ENCODE results near the gene PHGDH. TPM values are rescaled to one million over a fixed set of nuclear protein-coding genes. Genes with fewer than 3 reads are reported as not detected.

PHGDH gene
- total RNA-seq, 1 experiment from 2014 or later, result 373 TPM

DNA sequence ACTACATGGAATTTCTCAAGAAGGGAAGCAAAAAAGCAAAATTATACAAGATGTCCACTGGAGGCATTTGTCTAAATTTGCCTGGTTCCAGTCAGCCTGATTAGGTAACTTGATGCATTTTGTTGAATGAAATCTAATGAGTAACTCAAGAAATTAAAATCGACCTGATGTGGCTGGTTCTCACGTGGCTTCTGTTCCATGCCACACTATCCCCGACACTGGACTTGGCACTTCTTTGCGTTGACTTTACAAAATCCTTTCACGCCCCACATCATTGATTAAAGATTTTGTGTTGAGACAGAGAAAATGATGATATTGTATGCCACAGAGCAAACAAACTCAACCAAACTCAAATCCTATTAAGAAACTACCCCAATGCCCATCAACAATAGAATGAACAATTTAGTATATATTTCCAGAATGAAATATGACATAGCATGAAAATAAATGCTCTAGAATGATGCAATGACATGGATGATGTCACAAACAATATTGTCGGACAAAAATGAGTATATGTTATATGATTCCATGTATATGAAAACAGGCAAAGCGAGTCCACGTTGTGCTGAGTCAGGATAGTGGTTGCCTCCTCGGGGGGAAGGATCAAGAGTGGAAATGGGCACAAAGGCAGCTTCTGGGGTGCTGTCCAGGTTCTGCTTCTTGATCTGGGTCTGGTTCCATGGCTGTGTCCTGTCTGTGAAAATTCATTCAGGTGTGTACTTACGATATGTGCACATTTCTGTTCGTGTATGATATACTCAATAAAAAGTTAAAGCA lies 69.9 kb downstream of the PHGDH start:
- Histone ChIP-seq H3K79me2 (ENCODE audit: low read depth) (no peaks in the 10 kb centered on the region), H3K9me3 (ENCODE audit: insufficient read depth, low read depth) (no peaks in the 10 kb centered on the region), H3K4me1 (replicated peaks; ENCODE audit: insufficient read depth) (peaks cover 77% of the 10 kb centered on the region), H4K20me1 (ENCODE audit: insufficient read depth) (no peaks in the 10 kb centered on the region), H3K27ac (no peak overlapping the region), H2AFZ (no peak overlapping the region), H3K36me3 (ENCODE audit: low read depth) (no peaks in the 10 kb centered on the region), H3K4me2 (peak overlapping the region; percentile 71; the same call in 1 of the 2 replicates), H3K4me3 (no peak overlapping the region), H3K27me3 (ENCODE audit: insufficient read depth, low read depth) (no peaks in the 10 kb centered on the region), H3F3A (ENCODE audit: insufficient read depth, low read depth) (peaks cover 65% of the 10 kb centered on the region), H3K9me2 (ENCODE audit: insufficient read depth) (no peaks in the 10 kb centered on the region)
- intact Hi-C loops (cut with micrococcal nuclease; ENCODE audit: unreplicated experiment), result no loop called here
- TF ChIP-seq EZH2 (IDR thresholded peaks at IDR 0.05; ENCODE audit: low read depth), result no peak
- no peak for TF ChIP-seq CTCF (conservative IDR thresholded peaks at IDR 0.05)
- POLR2A ChIA-PET (ENCODE audit: unreplicated experiment), result no interaction called here
- BruUV-seq (replicated peaks), result no TSS peak
- CTCF ChIA-PET, result no interaction called here
- no peak for DNase-seq

- ChIA-PET POLR2A (ENCODE audit: unreplicated experiment) (no interaction called here), CTCF (no interaction called here)
- H3K27ac ChIP-seq, result peak overlapping the region; percentile 35
- DNase-seq, result peak; percentile 20 to 91
- no peaks in the 10 kb centered on the region for H3K9me3 ChIP-seq (ENCODE audit: insufficient read depth, low read depth)
- intact Hi-C loops (cut with micrococcal nuclease; ENCODE audit: unreplicated experiment), result no loop called here
- no peaks in the 10 kb centered on the region for H3K79me2 ChIP-seq (ENCODE audit: low read depth)
- no TSS peak for BruUV-seq (replicated peaks)
- H3K4me2 ChIP-seq, result peak overlapping the region; percentile 71
- H2AFZ ChIP-seq, result no peak overlapping the region
- H3K27me3 ChIP-seq (ENCODE audit: insufficient read depth, low read depth), result no peaks in the 10 kb centered on the region
- no peaks in the 10 kb centered on the region for H4K20me1 ChIP-seq (ENCODE audit: insufficient read depth)
- TF ChIP-seq CTCF (conservative IDR thresholded peaks at IDR 0.05), result no peak
- TF ChIP-seq EZH2 (IDR thresholded peaks at IDR 0.05; ENCODE audit: low read depth), result no peak
- H3K9me2 ChIP-seq (ENCODE audit: insufficient read depth), result no peaks in the 10 kb centered on the region
- peaks cover 88% of the 10 kb centered on the region for H3K4me1 ChIP-seq (replicated peaks; ENCODE audit: insufficient read depth)
- H3F3A ChIP-seq (ENCODE audit: insufficient read depth, low read depth), result peaks cover 77% of the 10 kb centered on the region
- no peak overlapping the region for H3K4me3 ChIP-seq
- no peaks in the 10 kb centered on the region for H3K36me3 ChIP-seq (ENCODE audit: low read depth)
These were observed 71.0 kb downstream of the PHGDH start for GRCh38 chr1:119782631-119783325.

DNA sequence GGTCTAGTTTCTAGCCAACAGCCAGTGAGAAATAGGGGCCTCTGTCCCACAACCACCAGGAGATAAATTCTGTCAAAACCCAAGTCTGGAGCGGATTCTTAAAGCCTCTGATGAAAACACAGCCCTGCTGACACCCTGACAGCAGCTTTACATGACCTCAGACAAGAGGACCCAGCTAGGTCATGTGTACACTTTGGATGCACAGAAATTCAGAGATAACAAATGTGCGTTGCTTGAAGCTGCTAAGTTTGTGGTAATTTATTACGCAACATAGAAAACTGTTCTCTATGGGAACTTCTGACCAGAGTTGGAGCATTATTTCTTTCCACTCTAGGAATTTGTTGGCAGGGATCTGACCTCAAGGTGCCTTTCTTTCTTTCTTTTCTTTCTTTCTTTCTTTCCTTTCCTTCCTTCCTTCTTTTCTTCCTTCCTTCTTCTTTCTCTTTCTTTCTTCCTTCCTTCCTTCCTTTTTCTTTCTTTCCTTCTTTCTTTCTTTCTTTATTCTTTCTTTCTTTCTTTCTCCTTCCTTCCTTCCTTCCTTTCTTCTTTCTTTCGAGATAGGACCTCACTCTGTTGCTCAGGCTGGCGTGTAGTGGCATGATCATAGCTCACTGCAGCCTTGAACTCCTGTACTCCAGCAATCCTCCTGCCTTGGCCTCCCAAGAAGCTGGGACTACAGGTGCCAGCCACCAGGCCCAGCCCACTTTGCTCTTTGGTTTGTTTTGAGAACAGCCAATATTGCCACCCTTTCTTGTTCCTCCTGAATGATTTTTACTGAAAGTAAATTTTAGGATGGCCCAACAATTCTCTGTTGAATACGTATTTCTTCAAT lies 71.8 kb downstream of the PHGDH start:
- no peak overlapping the region for H2AFZ ChIP-seq
- ChIA-PET CTCF (no interaction called here), POLR2A (ENCODE audit: unreplicated experiment) (no interaction called here)
- H3K27ac ChIP-seq, result peak overlapping the region; percentile 35
- no peaks in the 10 kb centered on the region for H3K9me2 ChIP-seq (ENCODE audit: insufficient read depth)
- H3K79me2 ChIP-seq (ENCODE audit: low read depth), result no peaks in the 10 kb centered on the region
- H4K20me1 ChIP-seq (ENCODE audit: insufficient read depth), result no peaks in the 10 kb centered on the region
- no peaks in the 10 kb centered on the region for H3K9me3 ChIP-seq (ENCODE audit: insufficient read depth, low read depth)
- no TSS peak for BruUV-seq (replicated peaks)
- no peaks in the 10 kb centered on the region for H3K27me3 ChIP-seq (ENCODE audit: insufficient read depth, low read depth)
- H3K36me3 ChIP-seq (ENCODE audit: low read depth), result no peaks in the 10 kb centered on the region
- H3F3A ChIP-seq (ENCODE audit: insufficient read depth, low read depth), result peaks cover 85% of the 10 kb centered on the region
- no peak overlapping the region for H3K4me3 ChIP-seq
- intact Hi-C loops (cut with micrococcal nuclease; ENCODE audit: unreplicated experiment), result no loop called here
- H3K4me2 ChIP-seq, result peak overlapping the region; percentile 71
- peak in 1 of 2 experiments; percentile 45 for DNase-seq
- TF ChIP-seq CTCF (conservative IDR thresholded peaks at IDR 0.05) (no peak), EZH2 (IDR thresholded peaks at IDR 0.05; ENCODE audit: low read depth) (no peak)
- peaks cover 96% of the 10 kb centered on the region for H3K4me1 ChIP-seq (replicated peaks; ENCODE audit: insufficient read depth)
